Activated B cell treated with CpG ODN at 0.5 μM for 24 hours (primary cell): ENCODE measurements around the gene HERC3. TPM values are rescaled to one million over a fixed set of nuclear protein-coding genes. Genes with fewer than 3 reads are reported as not detected.

Experiments used
- ATAC-seq: fragments of 200-7000 bp; cut with Tn5 transposase; one replicate; pipeline ENCODE4 v1.10.0; 2021; ENCODE audit warnings: low read depth, mild to moderate bottlenecking, moderate library complexity
- CTCF ChIA-PET: fragments of 350-600 bp; sonication (Branson Sonifier 250); formaldehyde crosslinking; loops from one replicate; lab custom pipeline; 2021; ENCODE audit warnings: antibody characterized with exemption; lab: Charles Lee
- POLR2A ChIA-PET: fragments of 350-600 bp; sonication (Branson Sonifier 250); formaldehyde crosslinking; loops from one replicate; lab custom pipeline; 2021; ENCODE audit warnings: antibody characterized with exemption; lab: Charles Lee
- DNase-seq: peaks from one replicate; pipeline ENCODE4 v3.0.0; 2022
- H3K27ac Mint-ChIP-seq: one replicate; pipeline ENCODE4 v1.8.0; 2020; ENCODE audit warnings: mixed read lengths
- H3K27me3 Mint-ChIP-seq: one replicate; pipeline ENCODE4 v1.8.0; 2021; ENCODE audit warnings: mixed read lengths
- H3K36me3 Mint-ChIP-seq: one replicate; pipeline ENCODE4 v1.8.0; 2021; ENCODE audit warnings: low read depth, mixed read lengths
- H3K4me1 Mint-ChIP-seq: one replicate; pipeline ENCODE4 v1.8.0; 2021; ENCODE audit warnings: mixed read lengths
- H3K4me3 Mint-ChIP-seq: one replicate; pipeline ENCODE4 v1.8.0; 2020; ENCODE audit warnings: mild to moderate bottlenecking, mixed read lengths
- H3K9me3 Mint-ChIP-seq: one replicate; pipeline ENCODE4 v1.8.0; 2020; ENCODE audit warnings: mixed read lengths
- intact Hi-C: fragments of 100-400 bp; cut with micrococcal nuclease; formaldehyde crosslinking; loops from one replicate; pipeline ENCODE4 v1.15.1; 2024
- total RNA-seq: library from RNA; stranded (reverse); gene quantifications from 2 replicates; pipeline ENCODE4 v1.2.3, GENCODE V29; 2022
- TF ChIP-seq, protein P1 (sequence below): fragments of 200-600 bp; IDR thresholded peaks from one replicate; pipeline ENCODE4 v1.8.0; 2022; ENCODE audit warnings: antibody characterized with exemption, mild to moderate bottlenecking

HERC3 gene
- total RNA-seq, 1 donor from 2014 or later, result 27.5 TPM

DNA sequence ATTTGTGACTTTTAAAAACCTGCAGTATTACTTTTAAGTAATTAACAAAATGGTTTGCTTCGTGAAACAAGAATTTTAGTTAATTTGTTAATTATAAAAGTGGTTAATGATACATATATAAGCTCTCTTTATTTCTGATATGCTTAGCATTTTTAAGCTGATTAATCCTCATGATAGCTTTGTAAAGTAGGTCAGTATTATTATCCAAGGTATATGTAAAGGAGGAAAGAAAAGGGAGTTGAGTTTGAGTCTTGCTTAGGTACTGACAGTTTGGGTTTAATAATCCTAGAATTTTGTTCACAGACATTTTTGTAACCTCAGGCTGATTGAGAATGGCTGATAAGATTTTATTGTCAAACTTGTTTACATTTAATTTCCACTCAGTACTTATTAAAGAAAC, 21.8 kb downstream of the HERC3 start:
- no peaks in the 10 kb centered on the region for H3K27me3 Mint-ChIP-seq
- DNase-seq (no peak), ATAC-seq (no peak)
- no peak overlapping the region for H3K27ac Mint-ChIP-seq
- ChIA-PET POLR2A (interaction anchor here (2.6 kb wide), 1 partner anchor 22 kb away, joined by 18 read pairs; the partner anchor contains the start of gene HERC3), CTCF (interaction anchor here (1.2 kb wide), 1 partner anchor 59 kb away, joined by 5 read pairs; no protein-coding TSS in a partner anchor)
- peaks cover 77% of the 10 kb centered on the region for H3K4me1 Mint-ChIP-seq
- H3K4me3 Mint-ChIP-seq, result no peak overlapping the region
- no peaks in the 10 kb centered on the region for H3K9me3 Mint-ChIP-seq
- intact Hi-C loops, result loop anchor here (10.0 kb wide), 1 partner anchor 1411 kb away; no protein-coding TSS in a partner anchor
- H3K36me3 Mint-ChIP-seq, result peaks cover 27% of the 10 kb centered on the region
- TF ChIP-seq, protein P1, sequence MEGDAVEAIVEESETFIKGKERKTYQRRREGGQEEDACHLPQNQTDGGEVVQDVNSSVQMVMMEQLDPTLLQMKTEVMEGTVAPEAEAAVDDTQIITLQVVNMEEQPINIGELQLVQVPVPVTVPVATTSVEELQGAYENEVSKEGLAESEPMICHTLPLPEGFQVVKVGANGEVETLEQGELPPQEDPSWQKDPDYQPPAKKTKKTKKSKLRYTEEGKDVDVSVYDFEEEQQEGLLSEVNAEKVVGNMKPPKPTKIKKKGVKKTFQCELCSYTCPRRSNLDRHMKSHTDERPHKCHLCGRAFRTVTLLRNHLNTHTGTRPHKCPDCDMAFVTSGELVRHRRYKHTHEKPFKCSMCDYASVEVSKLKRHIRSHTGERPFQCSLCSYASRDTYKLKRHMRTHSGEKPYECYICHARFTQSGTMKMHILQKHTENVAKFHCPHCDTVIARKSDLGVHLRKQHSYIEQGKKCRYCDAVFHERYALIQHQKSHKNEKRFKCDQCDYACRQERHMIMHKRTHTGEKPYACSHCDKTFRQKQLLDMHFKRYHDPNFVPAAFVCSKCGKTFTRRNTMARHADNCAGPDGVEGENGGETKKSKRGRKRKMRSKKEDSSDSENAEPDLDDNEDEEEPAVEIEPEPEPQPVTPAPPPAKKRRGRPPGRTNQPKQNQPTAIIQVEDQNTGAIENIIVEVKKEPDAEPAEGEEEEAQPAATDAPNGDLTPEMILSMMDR, result no peak

DNA sequence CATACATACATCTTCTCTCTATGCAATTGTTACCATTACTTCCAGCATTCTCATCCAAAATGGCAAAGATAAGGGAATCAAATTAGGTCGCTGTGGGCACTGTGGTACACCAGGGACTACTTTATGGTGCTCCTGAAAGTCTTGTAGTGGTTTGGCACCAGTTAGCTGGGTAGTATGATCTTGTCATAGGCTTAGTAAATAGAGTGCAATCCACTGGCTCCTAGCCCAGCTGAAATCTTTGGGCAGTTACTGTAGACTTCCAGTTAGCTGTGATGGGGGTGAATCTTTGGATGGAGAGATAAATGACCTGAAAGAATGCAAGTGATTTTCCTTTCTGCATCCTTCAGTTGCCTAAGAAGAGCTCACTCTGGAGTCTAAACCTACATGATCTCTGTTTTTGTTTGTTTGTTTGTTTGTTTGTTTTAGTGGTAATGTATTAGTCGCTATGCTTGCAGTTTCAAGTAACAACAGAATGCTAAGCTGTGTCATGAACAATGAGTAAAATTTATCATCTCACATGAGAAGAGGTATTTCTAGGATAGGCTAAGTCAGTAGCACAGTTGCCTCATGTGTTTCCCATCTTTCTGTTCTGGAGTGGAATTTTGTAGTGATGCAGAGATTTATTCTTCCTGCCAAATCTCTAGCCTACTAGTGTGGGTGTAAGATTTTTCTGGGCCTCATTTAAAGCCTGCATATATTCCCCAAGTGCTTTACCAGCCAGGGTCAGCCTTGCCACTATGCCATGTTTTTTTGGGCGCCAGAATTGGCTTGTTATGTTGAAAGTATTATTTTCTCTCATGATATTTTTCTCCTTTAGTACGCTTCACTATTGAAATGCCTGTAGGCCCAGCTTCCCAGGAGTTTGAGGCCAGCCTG, 24.2 kb downstream of the HERC3 start:
- Mint-ChIP-seq H3K9me3 (no peaks in the 10 kb centered on the region), H3K36me3 (peaks cover 23% of the 10 kb centered on the region), H3K4me1 (peaks cover 79% of the 10 kb centered on the region), H3K4me3 (no peak overlapping the region), H3K27me3 (no peaks in the 10 kb centered on the region), H3K27ac (no peak overlapping the region)
- DNase-seq (no peak), ATAC-seq (no peak)
- intact Hi-C loops, result loop anchor here (10.0 kb wide), 1 partner anchor 1408 kb away; no protein-coding TSS in a partner anchor
- CTCF ChIA-PET, result no interaction called here
- POLR2A ChIA-PET, result interaction anchor here (0.6 kb wide), 1 partner anchor 1396 kb away, joined by 7 read pairs; no protein-coding TSS in a partner anchor
- TF ChIP-seq, protein P1, result no peak

DNA sequence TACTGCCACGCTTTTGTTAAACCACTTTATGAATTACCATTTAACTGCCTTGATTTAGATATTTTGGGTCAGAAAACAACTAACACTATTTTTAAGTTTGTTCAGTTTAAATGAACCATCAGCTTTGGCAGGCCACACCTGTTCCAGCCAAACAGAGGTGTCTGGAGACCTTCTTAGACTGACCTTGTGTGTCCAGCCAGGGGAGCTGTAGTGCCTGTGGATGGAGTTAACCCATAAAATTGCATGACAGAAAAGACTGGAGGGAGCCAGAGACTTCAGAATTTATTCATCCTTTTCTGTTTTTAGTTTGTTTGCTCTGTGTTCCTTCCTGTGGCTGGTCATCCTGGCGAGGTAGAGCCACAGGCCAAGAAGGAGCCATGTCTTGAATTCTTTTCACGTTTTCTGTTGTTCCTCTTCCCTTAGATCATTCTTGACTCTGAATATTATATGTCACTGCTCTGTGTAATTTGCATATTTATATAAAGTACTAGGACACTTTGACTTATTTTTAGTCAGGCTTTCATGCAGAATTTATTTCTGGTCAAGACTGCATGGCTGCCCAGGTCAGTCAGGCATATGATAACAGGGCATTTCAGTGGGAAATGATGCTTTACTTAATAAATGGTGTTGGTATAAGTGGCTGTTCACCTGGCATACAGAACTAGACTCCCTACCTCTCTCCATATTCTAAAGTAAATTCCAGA, 26.7 kb downstream of the HERC3 start:
- peaks cover 7% of the 10 kb centered on the region for H3K9me3 Mint-ChIP-seq
- H3K27me3 Mint-ChIP-seq, result no peaks in the 10 kb centered on the region
- CTCF ChIA-PET, result no interaction called here
- POLR2A ChIA-PET, result no interaction called here
- intact Hi-C loops, result loop anchor here (10.0 kb wide), 1 partner anchor 1406 kb away; no protein-coding TSS in a partner anchor
- ATAC-seq (peak; percentile 37), DNase-seq (no peak)
- H3K27ac Mint-ChIP-seq, result peak overlapping the region; percentile 28
- H3K4me3 Mint-ChIP-seq, result peak overlapping the region; percentile 30
- peaks cover 59% of the 10 kb centered on the region for H3K4me1 Mint-ChIP-seq
- TF ChIP-seq, protein P1, result no peak
- H3K36me3 Mint-ChIP-seq, result peaks cover 41% of the 10 kb centered on the region

DNA sequence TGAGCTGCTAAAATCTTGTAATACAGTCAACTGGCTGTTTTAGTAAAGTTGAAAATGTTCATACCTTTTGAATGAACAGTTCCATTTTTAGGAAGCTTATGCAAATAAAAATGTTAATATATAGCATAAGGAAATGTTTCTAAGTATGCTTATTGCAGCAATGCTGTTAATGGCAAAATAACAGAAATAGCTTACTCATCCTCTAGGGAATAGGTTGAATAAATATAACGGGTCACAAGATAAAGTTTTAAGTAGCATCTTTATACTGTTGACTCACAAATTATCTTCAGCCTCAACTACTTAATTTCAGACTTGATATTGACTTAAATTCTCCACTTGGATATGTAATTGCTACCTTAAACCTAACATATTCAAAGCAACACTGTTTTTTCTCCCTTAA, 27.7 kb downstream of the HERC3 start:
- TF ChIP-seq, protein P1, result no peak
- POLR2A ChIA-PET, result no interaction called here
- Mint-ChIP-seq H3K4me3 (no peak overlapping the region), H3K27me3 (no peaks in the 10 kb centered on the region), H3K4me1 (peaks cover 51% of the 10 kb centered on the region), H3K36me3 (peaks cover 51% of the 10 kb centered on the region), H3K27ac (no peak overlapping the region), H3K9me3 (peaks cover 13% of the 10 kb centered on the region)
- DNase-seq (no peak), ATAC-seq (no peak)
- intact Hi-C loops, result loop anchor here (10.0 kb wide), 1 partner anchor 1405 kb away; no protein-coding TSS in a partner anchor
- CTCF ChIA-PET, result no interaction called here
